Neutrophil (primary cell): ENCODE data around the gene WBP2.

Experiments used
- H3K27ac ChIP-seq: fragments of 200-600 bp; sonication (generic); 2 replicates; pipeline ENCODE4 v1.5.1; 2016; ENCODE audit warnings: mild to moderate bottlenecking, moderate library complexity
- H3K27me3 ChIP-seq: fragments of 200-600 bp; sonication (generic); 2 replicates; pipeline ENCODE4 v1.6.0; 2016; ENCODE audit warnings: mild to moderate bottlenecking
- H3K36me3 ChIP-seq: fragments of 200-600 bp; sonication (generic); 2 replicates; pipeline ENCODE4 v1.5.1; 2017
- H3K4me1 ChIP-seq, 2 experiments: fragments of 200-600 bp in 1 of 2; sonication (generic) in 1 of 2; 1 replicate in 1 of 2; 2 replicates in 1 of 2; pipeline versions ENCODE4 v1.5.1 to v1.6.1; 2013 to 2016; ENCODE audit warnings: low read depth in 1 of 2, low read length in 1 of 2, mild to moderate bottlenecking in 1 of 2, moderate library complexity in 1 of 2; ENCODE audit not compliant: control insufficient read depth in 1 of 2, insufficient read depth in 1 of 2
- H3K4me3 ChIP-seq, 2 experiments: fragments of 200-600 bp in 1 of 2; sonication (generic) in 1 of 2; 1 replicate in 1 of 2; 2 replicates in 1 of 2; pipeline ENCODE4 v1.5.1; 2013 to 2016; ENCODE audit warnings: low read depth in 1 of 2, low read length in 1 of 2, mild to moderate bottlenecking in 1 of 2, moderate library complexity in 1 of 2
- H3K9me3 ChIP-seq: fragments of 200-600 bp; sonication (generic); 2 replicates; pipeline ENCODE4 v1.5.1; 2016
- CTCF ChIP-seq: fragments of 200-600 bp; sonication (generic); IDR thresholded peaks from 2 replicates; pipeline ENCODE4 v1.5.1; 2016; ENCODE audit warnings: antibody characterized with exemption

WBP2 gene

DNA sequence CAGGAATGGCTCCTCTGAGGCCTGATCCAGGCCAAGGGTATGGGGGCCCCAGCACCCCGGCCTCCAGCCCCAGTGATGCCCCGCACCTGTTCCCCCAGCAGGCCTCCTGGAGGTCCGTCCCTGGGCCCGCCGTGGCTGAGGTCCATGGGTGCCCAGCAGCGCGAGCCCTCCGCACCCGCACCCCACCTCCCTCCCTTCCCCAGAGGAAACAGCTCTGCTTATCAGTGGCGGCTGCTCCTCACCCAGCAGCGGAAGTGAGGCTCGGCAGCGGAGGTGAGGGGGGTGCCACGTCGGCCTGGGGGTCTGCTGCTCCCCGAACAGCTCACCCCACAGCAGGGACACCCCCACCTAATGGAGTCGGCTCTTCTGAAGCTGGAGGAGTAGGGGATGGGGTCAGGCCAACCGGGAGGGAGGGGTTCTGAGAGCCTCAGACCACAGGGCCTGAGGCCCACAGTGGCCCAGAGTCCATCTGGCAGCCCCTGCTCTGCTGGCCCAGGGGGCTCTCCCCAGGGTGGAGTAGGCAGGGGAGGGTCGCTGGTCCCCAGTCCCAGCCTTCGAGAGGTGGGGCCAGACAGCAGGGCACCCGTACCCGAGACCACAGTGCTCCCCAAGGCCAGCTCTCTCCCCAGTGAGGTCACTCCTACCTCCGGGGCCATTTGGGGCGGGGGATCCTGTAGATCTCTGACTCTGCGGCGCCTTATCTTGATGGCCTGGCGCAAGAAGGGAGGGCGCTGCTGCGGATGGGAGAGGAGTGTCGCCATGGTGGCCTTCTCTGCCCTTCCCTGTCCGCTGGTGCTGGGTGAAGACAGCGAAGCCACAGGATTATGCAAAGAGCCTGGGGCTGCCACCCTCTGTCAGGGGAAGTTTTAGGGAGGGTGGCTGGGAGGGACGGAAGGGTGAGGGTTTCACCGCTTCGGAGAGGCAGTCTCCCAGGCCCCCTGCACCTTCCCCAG lies 11.3 kb downstream of the WBP2 start, which contains the start of gene UNC13D:
Gene UNC13D (minus strand): TSS at position 828 of the 953 bp plus-strand sequence. CDS start 67 bp downstream, at position 761.
- Histone ChIP-seq H3K4me1 (peaks cover 42 to 51% of the 10 kb centered on the region in 2 experiments), H3K27me3 (no peaks in the 10 kb centered on the region), H3K9me3 (peaks cover 14% of the 10 kb centered on the region), H3K4me3 (peak within 1 kb of the TSS; percentile 78 to 98), H3K27ac (peak within 1 kb of the TSS; percentile 98), H3K36me3 (peaks cover 82% of the 10 kb centered on the region)
- TF ChIP-seq CTCF = peak; percentile 18

- peak overlapping the region; percentile 78 to 98 for H3K4me3 ChIP-seq
- peaks cover 11% of the 10 kb centered on the region for H3K9me3 ChIP-seq
- peaks cover 82% of the 10 kb centered on the region for H3K36me3 ChIP-seq
- peaks cover 34 to 44% of the 10 kb centered on the region in 2 experiments for H3K4me1 ChIP-seq
- no peak for TF ChIP-seq CTCF
- no peaks in the 10 kb centered on the region for H3K27me3 ChIP-seq
- H3K27ac ChIP-seq = peak overlapping the region; percentile 98
Measured at GRCh38 chr17:75842963-75843576, 12.1 kb downstream of the WBP2 start.

DNA sequence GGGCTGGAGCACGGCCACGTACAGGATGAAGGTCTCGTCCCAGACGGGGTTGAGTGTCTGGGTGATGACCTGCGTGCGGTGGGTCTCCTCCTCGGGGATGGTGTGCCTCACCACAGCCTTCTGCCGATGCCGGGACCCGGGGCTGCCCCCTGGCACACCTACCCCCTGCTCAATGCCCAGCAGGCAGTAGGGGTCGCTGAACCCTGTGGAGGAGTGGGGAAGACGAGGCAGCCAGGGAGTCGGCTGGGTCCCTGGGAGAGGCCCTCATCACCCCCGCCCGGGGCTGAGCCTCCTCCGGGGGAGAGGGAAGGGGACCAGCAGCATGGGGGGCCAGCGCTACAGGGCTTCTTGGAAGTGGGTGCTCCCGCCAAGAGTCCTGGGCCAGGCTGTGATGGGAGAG lies 12.7 kb downstream of the WBP2 start:
- H3K9me3 ChIP-seq = peaks cover 4% of the 10 kb centered on the region
- H3K4me1 ChIP-seq = peaks cover 33 to 41% of the 10 kb centered on the region in 2 experiments
- peak overlapping the region; percentile 78 to 98 for H3K4me3 ChIP-seq
- H3K27ac ChIP-seq = peak overlapping the region; percentile 98
- no peak for TF ChIP-seq CTCF
- H3K36me3 ChIP-seq = peaks cover 82% of the 10 kb centered on the region
- no peaks in the 10 kb centered on the region for H3K27me3 ChIP-seq

- TF ChIP-seq CTCF = no peak
- no peak overlapping the region for H3K27ac ChIP-seq
- no peaks in the 10 kb centered on the region for H3K27me3 ChIP-seq
Measured at GRCh38 chr17:75840799-75841164, 14.4 kb downstream of the WBP2 start.

DNA sequence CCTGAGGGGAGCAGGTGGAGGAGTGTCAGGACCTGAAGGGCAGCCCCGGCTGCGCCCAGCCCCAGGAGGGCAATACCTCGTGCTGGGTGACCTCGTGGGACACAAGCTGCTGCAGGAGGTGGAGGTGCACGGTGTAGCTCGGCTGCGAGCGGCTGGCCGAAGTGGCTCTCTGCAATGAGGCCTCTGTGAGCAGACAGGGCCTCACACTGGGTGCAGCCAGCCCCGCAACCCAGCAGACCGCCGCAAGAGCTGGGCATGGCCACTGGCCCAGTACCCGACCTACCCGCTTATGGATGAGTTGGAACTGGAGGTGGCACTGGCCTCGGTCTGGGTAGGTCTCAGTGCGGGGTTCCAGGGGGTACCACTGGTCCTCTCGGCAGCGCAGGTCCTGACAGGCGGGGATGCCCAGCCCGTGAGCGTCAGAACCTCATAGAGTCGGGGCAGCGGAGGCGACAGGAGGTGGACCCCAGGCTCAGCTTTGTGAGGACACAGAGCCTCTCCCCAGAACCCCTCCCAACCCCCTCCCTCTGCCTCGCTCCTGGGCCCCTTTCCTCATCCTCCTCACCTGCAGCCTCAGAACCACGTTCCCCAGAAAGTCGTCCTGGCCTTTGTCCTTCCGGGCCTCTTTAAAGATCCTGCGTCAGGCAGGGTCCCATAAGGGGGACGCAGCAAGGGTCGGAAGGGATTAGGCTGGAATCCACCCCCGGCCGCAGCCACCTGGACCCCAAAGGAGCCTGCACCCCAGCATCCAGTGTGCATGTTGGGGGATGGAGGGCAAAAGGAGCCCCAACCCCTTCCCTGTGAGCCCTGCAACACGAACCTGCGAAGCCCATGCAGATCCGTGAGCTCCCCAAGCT lies 15.0 kb downstream of the WBP2 start:
- Histone ChIP-seq H3K27ac (peak overlapping the region; percentile 29), H3K4me3 (no peak overlapping the region), H3K4me1 (peaks cover 21 to 23% of the 10 kb centered on the region in 2 experiments), H3K36me3 (peaks cover 82% of the 10 kb centered on the region), H3K27me3 (no peaks in the 10 kb centered on the region), H3K9me3 (no peaks in the 10 kb centered on the region)
- TF ChIP-seq CTCF = no peak

More at GRCh38 chr17:75840799-75841164, 14.4 kb downstream of the WBP2 start:
- Histone ChIP-seq H3K4me3 (no peak overlapping the region), H3K4me1 (peaks cover 27 to 29% of the 10 kb centered on the region in 2 experiments), H3K9me3 (no peaks in the 10 kb centered on the region), H3K36me3 (peaks cover 82% of the 10 kb centered on the region)
